HepG2 (cell line): ENCODE results near the gene EHBP1.

Experiments used
- CEBPB ChIP-seq: IDR thresholded peaks from 2 replicates; pipeline ENCODE4 v1.6.1; 2011; ENCODE audit warnings: low read depth, low read length, improper control_type of control experiment, borderline replicate concordance
- HDAC2 ChIP-seq: sonication (generic); formaldehyde crosslinking; IDR thresholded peaks from 2 replicates; pipeline ENCODE4 v1.4.0; 2020; ENCODE audit warnings: missing genetic modification reagents
- MYNN ChIP-seq: sonication (generic); formaldehyde crosslinking; IDR thresholded peaks from 2 replicates; pipeline ENCODE4 v1.4.0; 2020; ENCODE audit warnings: mild to moderate bottlenecking, low read depth, missing genetic modification reagents
- POLR2A ChIP-seq, 2 experiments: IDR thresholded peaks; 2 replicates each; pipeline ENCODE4 v1.6.1; 2011; ENCODE audit warnings: low read depth in 2 of 2, low read length in 2 of 2, mild to moderate bottlenecking in 1 of 2, moderate library complexity in 1 of 2; ENCODE audit not compliant: insufficient read depth in 1 of 2
- ZNF776 ChIP-seq: sonication (generic); formaldehyde crosslinking; IDR thresholded peaks from 2 replicates; pipeline ENCODE4 v1.4.0; 2020; ENCODE audit warnings: mild to moderate bottlenecking, missing genetic modification reagents
- ZNF883 ChIP-seq: sonication (generic); formaldehyde crosslinking; IDR thresholded peaks from 2 replicates; pipeline ENCODE4 v1.5.1; 2020; ENCODE audit warnings: mild to moderate bottlenecking, missing genetic modification reagents; ENCODE audit errors: not compliant biosample characterization

DNA sequence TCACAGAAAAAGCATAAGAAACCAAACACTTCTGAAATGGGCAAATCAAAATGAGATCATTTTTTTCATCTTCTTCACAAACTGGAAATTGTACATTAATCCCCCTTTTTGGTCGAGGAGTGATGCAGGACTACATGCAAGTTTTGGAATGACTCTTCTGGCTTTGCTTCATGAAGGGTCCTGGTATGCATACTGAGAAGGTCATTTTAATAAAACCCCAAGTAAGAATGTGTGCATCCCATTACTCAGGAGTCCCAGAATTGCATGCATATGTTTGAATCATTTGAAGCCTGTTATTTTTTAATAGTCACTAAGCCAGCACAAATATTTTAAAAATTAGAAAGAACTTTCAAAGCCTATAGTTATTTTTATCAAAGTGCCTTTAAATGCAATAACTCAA, 16.7 kb upstream of the EHBP1 start:
- TF ChIP-seq MYNN (CRISPR knock-in tag) (no peak), ZNF776 (CRISPR knock-in tag) (no peak), HDAC2 (CRISPR knock-in tag) (no peak), POLR2A (IDR thresholded peaks at IDR 0.05; ENCODE audit: insufficient read depth in 1 of 2, low read depth in 2 of 2, low read length in 2 of 2) (no peak), ZNF883 (CRISPR knock-in tag) (no peak), CEBPB (no peak)
